GM21367 (cell line): Measurements from ENCODE around the gene PLXND1.
"Not testable (repeated sequence)": the region's sequence is repeated elsewhere in the genome, so short reads cannot be mapped to it uniquely, and the experiment has no call there.

Experiments
- ATAC-seq: cut with Tn5 transposase; IDR thresholded peaks from one replicate; pipeline ENCODE4 v1.9.1; 2021; ENCODE audit not compliant: unreplicated experiment

PLXND1 gene

GRCh38 chr3:129529436-129530210, 76.9 kb downstream of the PLXND1 start:
- ATAC-seq = no peak

GRCh38 chr3:129528589-129529100, 77.8 kb downstream of the PLXND1 start, which contains the start of gene RHO:
TSS of gene RHO (plus strand) at chr3:129528639. CDS start at chr3:129528734, 95 bp downstream.
- ATAC-seq = no peak

- no peak for ATAC-seq
Observed at GRCh38 chr3:129527262-129527661, 79.2 kb downstream of the PLXND1 start.

GRCh38 chr3:129526121-129526900, 80.2 kb downstream of the PLXND1 start:
- ATAC-seq = peak; percentile 85

GRCh38 chr3:129525341-129525968, 81.0 kb downstream of the PLXND1 start:
- ATAC-seq = no peak

- no peak for ATAC-seq
Observed at GRCh38 chr3:129524081-129524480, 82.4 kb downstream of the PLXND1 start.

- ATAC-seq = no peak
Observed at GRCh38 chr3:129522953-129523352, 83.5 kb downstream of the PLXND1 start.

GRCh38 chr3:129521611-129522010, 84.9 kb downstream of the PLXND1 start:
- ATAC-seq = no peak

GRCh38 chr3:129520960-129521359, 85.5 kb downstream of the PLXND1 start:
- ATAC-seq = no peak

GRCh38 chr3:129519896-129520715, 86.4 kb downstream of the PLXND1 start:
- no peak for ATAC-seq

- ATAC-seq = no peak
Observed at GRCh38 chr3:129519449-129519848, 87.0 kb downstream of the PLXND1 start.

GRCh38 chr3:129518581-129518980, 87.9 kb downstream of the PLXND1 start:
- ATAC-seq = no peak

- ATAC-seq = no peak
Observed at GRCh38 chr3:129518038-129518561, 88.4 kb downstream of the PLXND1 start.

GRCh38 chr3:129517516-129517915, 89.0 kb downstream of the PLXND1 start:
- ATAC-seq = no peak

GRCh38 chr3:129515821-129516432, 90.5 kb downstream of the PLXND1 start:
- ATAC-seq = not testable (repeated sequence)

GRCh38 chr3:129515108-129515820, 91.2 kb downstream of the PLXND1 start:
- not testable (repeated sequence) for ATAC-seq

GRCh38 chr3:129514563-129514962, 91.9 kb downstream of the PLXND1 start:
- no peak for ATAC-seq

- ATAC-seq = no peak
Observed at GRCh38 chr3:129514110-129514509, 92.4 kb downstream of the PLXND1 start.

GRCh38 chr3:129513705-129514104, 92.8 kb downstream of the PLXND1 start:
- no peak for ATAC-seq
